HG03159 (cell line): ENCODE results near the gene IGSF9B.

Source experiments
- ATAC-seq: cut with Tn5 transposase; IDR thresholded peaks from one replicate; pipeline ENCODE4 v1.9.1; 2021; ENCODE audit warnings: mild to moderate bottlenecking, moderate library complexity; ENCODE audit not compliant: unreplicated experiment

IGSF9B gene

DNA sequence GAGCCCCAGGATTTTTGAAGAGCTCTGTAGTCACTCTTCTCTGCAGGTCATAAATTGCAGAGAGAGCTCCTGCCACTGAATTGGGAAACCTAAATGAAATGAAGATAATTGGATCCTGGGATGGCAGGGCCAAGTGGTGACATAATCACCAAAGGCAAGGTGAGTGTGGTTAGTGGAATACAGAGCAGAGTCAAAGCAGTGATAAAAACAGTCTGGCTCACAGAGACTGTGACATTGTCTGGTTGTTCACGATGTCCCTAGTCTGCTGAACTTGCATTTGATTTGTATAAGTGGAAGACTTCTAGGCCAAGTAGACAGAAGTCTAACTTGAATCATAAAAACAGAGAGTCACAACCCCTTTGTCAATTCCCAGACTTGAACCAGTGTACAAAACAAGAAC is 84.6 kb downstream of the IGSF9B start:
- no peak for ATAC-seq

DNA sequence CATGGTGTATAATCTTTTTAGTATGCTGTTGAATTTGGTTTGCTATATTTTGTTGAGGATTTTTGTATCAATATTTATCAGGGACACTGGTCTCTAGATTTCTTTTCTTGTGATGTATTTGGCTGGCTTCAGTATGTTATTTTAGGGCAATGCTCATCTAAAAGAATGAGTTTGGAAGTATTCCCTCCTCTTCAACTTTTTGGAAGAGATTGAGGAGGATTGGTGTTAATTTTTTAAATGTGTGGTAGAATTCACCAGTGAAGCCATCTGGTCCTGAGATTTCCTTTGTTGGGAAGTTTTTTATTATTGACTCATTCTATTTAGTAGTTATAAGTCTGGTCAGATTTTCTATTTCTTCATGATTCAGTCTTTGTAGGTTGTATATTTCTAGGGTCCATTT is 89.3 kb downstream of the IGSF9B start:
- no peak for ATAC-seq

DNA sequence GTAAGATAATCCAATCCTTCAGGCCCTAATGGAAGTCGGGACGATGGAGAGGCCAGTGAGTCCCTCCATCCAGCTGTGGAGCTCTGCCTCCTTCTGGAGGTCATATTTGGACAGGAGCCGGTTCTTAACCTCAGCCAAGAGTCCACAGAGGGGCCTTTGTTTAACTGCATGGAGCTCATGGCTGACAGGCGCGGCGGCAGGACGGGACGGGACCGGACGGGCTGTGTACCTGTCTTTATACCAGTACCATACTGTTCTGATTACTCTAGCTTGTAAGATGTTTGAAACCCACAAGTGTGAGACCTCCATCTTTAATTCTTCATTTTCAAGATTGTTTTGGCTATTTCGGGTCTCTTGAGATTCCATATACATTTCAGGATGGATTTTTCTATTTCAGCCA is 91.3 kb downstream of the IGSF9B start:
- no peak for ATAC-seq

DNA sequence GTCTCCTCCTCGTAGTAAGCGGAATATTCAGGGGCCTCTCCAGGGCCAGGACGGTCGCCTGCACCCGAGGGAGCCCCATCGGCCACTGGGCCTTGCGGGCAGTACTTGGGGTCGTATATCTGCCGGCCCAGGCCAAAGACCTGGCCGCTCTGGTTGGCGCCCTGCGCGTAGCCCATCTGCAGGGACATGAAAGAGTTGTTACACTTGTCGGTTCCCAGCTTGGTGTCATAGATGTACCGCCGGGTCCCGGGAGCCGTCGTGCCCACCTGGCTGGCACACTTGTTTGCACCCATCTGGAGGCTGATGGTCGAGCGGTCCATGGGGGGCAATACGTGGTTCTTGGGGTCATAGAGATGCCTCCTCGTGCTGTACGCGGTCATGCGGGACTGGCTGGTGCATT is 92.0 kb downstream of the IGSF9B start:
- no peak for ATAC-seq

DNA sequence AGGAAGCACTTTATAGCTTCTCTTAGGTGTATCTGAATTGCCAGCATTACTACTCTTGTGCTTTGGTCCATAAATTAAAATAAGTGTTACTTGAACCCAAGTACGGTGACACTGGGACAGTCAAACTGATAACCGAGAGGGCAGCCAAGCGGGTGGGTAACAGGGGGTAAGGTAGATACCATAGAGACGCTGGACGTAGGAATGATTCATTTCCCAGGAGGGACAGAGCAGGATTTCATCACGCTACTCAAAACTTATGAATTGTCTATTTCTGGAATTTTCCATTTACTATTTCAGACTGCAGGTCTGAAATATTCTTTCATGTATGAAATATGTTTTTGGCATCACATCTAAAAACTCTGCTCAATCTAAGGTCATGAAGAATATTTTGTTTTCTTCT is 96.6 kb downstream of the IGSF9B start:
- ATAC-seq = no peak
